Sigmoid colon (tissue), 4 donors: ENCODE data around the gene CACNA1A.

ENCODE experiments used
- POLR2A ChIP-seq, 2 donors: fragments of 450-650 bp; IDR thresholded peaks; one replicate each; pipeline ENCODE4 v1.6.1; 2016; ENCODE audit warnings: antibody characterized with exemption in 2 of 2, mild to moderate bottlenecking in 2 of 2, moderate library complexity in 2 of 2
- POLR2AphosphoS5 ChIP-seq, 4 donors: sonication (generic); formaldehyde crosslinking; IDR thresholded peaks; one replicate each; pipeline ENCODE4 v1.6.1; 2017; ENCODE audit warnings: antibody characterized with exemption in 4 of 4
- TF ChIP-seq, protein P1 (sequence below), 4 experiments: fragments of 450-650 bp in 3 of 4; fragments of 200-600 bp in 1 of 4; IDR thresholded peaks; one replicate each; pipeline ENCODE4 v1.5.1; 2016 to 2019; ENCODE audit warnings: antibody characterized with exemption in 4 of 4, mild to moderate bottlenecking in 3 of 4, moderate library complexity in 2 of 4

DNA sequence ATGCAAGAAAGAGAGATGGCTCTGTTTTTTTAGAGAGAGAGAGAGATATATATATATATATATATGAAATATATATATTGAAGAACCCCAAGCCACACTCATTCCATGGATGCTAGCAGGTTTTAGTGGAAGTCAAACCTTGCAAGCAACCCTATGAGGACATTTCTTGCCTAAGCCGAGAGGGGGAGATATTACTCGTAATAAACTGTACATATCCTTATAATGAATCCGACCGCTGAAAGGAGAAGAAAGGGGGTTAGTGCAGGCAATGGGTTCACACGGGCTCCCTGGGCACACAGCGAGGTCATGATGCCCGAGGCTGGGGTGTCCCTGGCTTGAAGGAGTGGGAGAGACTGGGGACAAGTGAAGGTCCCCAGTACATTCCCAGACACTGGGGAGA is 277.7 kb downstream of the CACNA1A start:
- TF ChIP-seq, protein P1, sequence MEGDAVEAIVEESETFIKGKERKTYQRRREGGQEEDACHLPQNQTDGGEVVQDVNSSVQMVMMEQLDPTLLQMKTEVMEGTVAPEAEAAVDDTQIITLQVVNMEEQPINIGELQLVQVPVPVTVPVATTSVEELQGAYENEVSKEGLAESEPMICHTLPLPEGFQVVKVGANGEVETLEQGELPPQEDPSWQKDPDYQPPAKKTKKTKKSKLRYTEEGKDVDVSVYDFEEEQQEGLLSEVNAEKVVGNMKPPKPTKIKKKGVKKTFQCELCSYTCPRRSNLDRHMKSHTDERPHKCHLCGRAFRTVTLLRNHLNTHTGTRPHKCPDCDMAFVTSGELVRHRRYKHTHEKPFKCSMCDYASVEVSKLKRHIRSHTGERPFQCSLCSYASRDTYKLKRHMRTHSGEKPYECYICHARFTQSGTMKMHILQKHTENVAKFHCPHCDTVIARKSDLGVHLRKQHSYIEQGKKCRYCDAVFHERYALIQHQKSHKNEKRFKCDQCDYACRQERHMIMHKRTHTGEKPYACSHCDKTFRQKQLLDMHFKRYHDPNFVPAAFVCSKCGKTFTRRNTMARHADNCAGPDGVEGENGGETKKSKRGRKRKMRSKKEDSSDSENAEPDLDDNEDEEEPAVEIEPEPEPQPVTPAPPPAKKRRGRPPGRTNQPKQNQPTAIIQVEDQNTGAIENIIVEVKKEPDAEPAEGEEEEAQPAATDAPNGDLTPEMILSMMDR (IDR thresholded peaks at IDR 0.05), result no peak
- TF ChIP-seq POLR2A (IDR thresholded peaks at IDR 0.05) (no peak), POLR2AphosphoS5 (IDR thresholded peaks at IDR 0.05) (no peak)
